T-helper 9 cell (primary cell): Measurements from ENCODE around the gene MAEA.
A peak's percentile ranks its signal among the peaks of the same experiment; 100 is the strongest.

Experiments
- DNase-seq: peaks from one replicate; pipeline ENCODE4 v3.0.0-alpha.2; 2020

The MAEA gene

DNA sequence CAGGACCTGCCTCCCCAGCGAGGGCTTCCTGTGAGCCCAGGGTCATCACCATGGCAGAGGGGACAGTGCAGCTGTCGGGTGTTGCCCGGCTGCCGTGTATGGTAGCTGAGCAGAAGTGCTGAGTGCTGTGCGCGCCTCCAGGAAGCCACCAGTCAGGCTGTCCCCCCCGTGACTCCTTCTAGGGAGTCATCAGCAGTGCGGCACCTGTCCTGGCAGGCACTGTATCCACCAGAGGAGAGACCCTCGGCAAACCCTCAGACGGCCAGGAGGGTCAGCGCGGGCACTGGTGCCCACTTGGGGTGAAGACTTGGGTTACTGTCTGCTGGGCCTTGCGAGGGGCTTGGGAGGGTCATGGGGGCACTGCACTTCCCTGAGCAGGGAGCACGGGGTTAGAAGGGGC is 65.7 kb downstream of the MAEA start:
- DNase-seq, result no peak

GRCh38 chr4:1356181-1356998 is 66.7 kb downstream of the MAEA start:
- DNase-seq, result peak; percentile 42

GRCh38 chr4:1357356-1358248 is 67.9 kb downstream of the MAEA start:
- no peak for DNase-seq

GRCh38 chr4:1358421-1359143 is 68.9 kb downstream of the MAEA start:
- no peak for DNase-seq

- DNase-seq, result no peak
Measured at GRCh38 chr4:1359144-1359501, 69.4 kb downstream of the MAEA start.

GRCh38 chr4:1359976-1360375 is 70.3 kb downstream of the MAEA start:
- DNase-seq, result no peak

GRCh38 chr4:1360423-1361283 is 71.0 kb downstream of the MAEA start:
- no peak for DNase-seq

DNA sequence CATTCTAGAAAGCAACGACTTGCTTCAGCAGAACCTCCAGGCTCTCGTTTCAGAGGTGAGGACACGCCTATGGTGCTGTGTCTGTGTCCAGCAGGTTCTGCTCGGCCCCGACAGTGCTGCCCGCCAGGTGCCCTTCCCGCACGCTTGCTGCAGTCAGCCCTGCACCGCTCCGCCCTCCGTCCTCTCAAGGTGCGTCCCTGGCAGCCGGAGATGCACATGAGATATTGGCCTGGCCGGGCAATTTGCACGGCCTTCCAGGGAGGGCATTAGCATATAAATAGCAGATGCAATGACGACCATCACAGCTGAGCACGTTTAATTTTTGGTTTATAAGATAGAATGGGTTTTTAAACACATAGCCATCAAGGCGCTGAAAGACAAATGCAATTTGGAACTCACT is 71.7 kb downstream of the MAEA start:
- DNase-seq, result no peak

- no peak for DNase-seq
Measured at GRCh38 chr4:1362046-1362445, 72.4 kb downstream of the MAEA start.

DNA sequence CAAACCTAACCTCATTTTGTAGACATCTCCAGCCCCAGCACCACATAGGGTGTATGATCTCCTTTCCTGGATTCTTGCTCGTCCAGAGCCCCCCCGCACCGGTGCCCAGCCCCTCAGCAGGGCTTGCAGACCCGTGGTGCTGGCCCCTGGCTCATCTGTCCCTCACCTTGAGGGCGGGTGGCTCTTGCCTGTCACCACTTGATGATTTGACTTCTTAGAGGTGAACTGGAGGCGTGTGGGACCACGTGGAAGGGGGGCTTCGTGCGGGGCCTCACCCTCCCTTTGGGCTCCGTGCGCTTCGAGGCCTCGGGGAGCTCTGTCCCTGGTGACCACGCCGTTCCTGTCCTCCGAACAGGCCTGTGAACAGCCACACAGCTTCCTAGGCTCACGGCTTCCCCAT is 72.8 kb downstream of the MAEA start:
- DNase-seq, result no peak

GRCh38 chr4:1363513-1363912 is 73.8 kb downstream of the MAEA start:
- DNase-seq, result no peak

GRCh38 chr4:1364217-1364616 is 74.5 kb downstream of the MAEA start:
- no peak for DNase-seq

GRCh38 chr4:1364748-1365147 is 75.1 kb downstream of the MAEA start:
- DNase-seq, result no peak

DNA sequence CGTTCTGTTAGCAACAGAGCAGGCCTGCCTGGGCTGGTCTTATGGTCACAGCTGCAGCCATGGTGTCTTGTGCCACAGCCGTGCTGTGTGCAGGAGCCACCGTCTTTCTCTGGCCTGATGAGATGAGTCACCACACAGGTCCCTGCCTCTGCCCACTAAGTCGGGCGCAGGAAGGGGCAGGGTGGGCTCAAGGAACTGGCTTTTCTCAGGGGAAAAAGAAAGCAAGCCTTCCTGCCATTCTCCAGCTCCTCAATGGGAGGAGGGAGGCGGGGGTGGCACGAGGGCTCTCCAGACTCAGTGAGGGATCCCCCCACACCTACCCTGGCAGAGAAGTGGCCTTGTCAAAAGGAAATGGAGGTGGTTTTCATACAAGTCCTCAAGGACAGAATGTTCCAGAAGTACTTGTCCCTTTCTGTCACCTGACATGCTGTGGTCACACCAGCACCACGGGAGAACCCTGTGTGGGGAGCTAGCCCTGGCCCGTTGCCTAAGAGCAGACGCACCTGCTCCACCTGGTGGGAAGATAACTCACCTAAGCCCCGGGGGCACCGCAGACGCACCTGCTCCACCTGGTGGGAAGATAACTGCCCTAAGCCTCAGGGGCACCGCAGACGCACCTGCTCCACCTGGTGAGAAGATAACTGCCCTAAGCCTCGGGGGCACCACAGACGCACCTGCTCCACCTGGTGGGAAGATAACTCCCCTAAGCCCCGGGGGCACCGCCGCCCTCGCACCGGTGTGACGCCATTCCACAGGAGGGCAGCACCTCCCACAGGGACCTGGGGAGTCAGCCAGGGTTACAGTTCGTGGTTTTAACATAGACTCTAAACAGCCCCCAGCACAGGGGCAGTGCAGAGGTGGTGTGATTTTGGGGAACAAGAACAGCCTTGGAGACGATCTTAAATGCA is 75.8 kb downstream of the MAEA start:
- DNase-seq, result no peak

- no peak for DNase-seq
Measured at GRCh38 chr4:1366371-1367229, 76.9 kb downstream of the MAEA start.

DNA sequence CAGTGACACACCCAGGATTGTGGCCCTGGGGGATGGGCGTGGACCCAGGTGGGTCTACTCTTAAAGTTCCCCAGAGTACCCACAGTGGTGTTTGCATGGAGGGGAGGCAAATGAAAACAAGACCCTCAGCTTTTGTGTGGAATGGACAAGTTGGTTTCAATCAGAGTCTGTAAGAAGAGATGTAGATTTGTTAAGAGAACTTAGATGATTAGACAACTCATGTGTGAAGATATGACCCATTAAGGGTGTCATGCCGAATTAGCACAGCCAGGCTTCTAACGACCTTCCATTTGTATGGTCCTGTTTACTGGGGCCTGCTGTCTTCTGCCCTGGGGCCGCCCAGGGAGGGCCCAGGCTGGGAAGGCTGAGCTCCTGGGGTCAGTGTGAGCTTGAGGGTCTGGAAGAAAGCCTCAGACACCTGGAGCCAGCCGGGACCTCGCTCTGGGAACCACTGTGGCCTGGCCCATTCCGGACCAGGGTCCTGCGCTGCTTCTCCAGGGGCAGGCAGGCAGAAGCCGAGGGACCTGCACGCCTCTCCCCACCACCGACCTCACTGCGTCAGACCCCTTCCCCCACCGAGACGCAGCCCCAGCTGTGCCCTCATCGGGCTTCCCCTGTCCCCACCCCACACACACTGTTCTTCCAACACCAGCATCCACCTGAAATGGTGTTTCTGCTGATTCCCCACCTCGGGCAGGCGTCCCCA is 77.7 kb downstream of the MAEA start:
- DNase-seq, result no peak

GRCh38 chr4:1367936-1368289 is 78.2 kb downstream of the MAEA start:
- DNase-seq, result no peak

DNA sequence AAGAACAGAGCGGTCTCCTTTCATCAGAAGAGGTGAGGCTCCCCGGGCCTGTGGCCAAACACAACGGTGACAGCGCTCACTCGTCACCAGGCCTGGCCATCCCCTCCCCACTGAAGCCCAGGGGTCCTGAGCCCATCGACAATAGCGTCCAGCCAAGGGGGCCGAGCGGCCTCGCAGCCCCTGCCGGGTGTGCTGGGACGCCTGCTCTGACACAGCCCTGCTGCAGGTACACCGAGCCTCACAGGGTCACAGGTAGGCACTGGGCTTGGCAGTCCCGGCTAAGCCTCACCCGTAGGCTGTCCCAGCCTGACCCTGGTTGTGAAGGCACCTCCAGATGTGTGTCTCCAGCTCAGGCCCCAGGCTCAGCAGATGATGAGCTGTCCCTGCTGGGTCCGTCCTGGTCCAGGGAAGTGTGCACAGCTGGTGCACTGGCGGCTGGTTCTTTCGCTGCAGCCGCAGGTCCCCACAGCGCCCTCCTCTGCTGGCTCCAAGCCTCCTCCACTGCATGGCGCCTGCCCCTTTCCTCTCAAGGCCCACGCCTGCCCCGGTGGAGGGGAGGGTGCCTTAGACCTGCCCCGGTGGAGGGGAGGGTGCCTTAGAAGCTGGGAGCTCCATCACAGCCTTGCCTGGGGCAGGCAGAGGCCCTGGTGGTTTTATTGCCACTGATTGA is 78.9 kb downstream of the MAEA start:
- no peak for DNase-seq

DNA sequence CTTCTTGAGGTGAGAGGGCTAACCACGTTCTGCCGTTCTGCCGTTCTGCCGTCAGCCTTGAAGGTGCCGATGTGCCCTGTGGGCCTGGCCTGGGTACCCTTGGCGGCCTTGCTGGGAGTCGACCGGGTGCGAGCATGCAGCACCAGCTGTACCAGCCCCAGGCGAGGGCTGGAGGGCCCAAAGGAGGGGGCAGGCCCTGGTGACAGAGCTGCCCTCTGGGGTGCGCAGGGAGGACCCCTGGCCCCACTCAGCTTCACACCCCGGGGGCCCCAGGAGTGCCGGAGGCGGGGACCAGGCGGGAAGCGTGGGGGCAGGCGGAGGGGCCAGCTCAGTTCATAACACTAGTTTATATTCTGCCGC is 79.4 kb downstream of the MAEA start:
- no peak for DNase-seq
